Glomerular visceral epithelial cell (primary cell): Measurements from ENCODE around the gene KDM4B.

Experiments
- DNase-seq: peaks from one replicate; pipeline ENCODE4 v3.0.0-alpha.2; 2016; ENCODE audit errors: extremely low spot score

Gene KDM4B

GRCh38 chr19:5104871-5105351, 136.0 kb downstream of the KDM4B start:
- no peak for DNase-seq

GRCh38 chr19:5106191-5106726, 137.3 kb downstream of the KDM4B start:
- no peak for DNase-seq

GRCh38 chr19:5106971-5107370, 138.1 kb downstream of the KDM4B start:
- DNase-seq: no peak

GRCh38 chr19:5107432-5108122, 138.7 kb downstream of the KDM4B start:
- DNase-seq: no peak

- DNase-seq: no peak
These were observed 139.2 kb downstream of the KDM4B start for GRCh38 chr19:5108123-5108596.

GRCh38 chr19:5108866-5109265, 140.0 kb downstream of the KDM4B start:
- no peak for DNase-seq

GRCh38 chr19:5109560-5109959, 140.6 kb downstream of the KDM4B start:
- no peak for DNase-seq

GRCh38 chr19:5110546-5110945, 141.6 kb downstream of the KDM4B start:
- DNase-seq: no peak

- DNase-seq: no peak
These were observed 142.1 kb downstream of the KDM4B start for GRCh38 chr19:5111051-5111450.

- no peak for DNase-seq
These were observed 143.3 kb downstream of the KDM4B start for GRCh38 chr19:5112175-5112574.

- DNase-seq: no peak
These were observed 144.0 kb downstream of the KDM4B start for GRCh38 chr19:5112681-5113575.

GRCh38 chr19:5113633-5114586, 145.0 kb downstream of the KDM4B start:
- no peak for DNase-seq

GRCh38 chr19:5114727-5115126, 145.8 kb downstream of the KDM4B start:
- DNase-seq: no peak

- DNase-seq: no peak
These were observed 146.4 kb downstream of the KDM4B start for GRCh38 chr19:5115351-5115750.

GRCh38 chr19:5115771-5116202, 146.9 kb downstream of the KDM4B start:
- DNase-seq: no peak

GRCh38 chr19:5116292-5116691, 147.4 kb downstream of the KDM4B start:
- no peak for DNase-seq

- DNase-seq: no peak
These were observed 148.5 kb downstream of the KDM4B start for GRCh38 chr19:5117421-5117820.

GRCh38 chr19:5118026-5118425, 149.1 kb downstream of the KDM4B start:
- DNase-seq: no peak

- DNase-seq: no peak
These were observed 150.5 kb downstream of the KDM4B start for GRCh38 chr19:5119297-5119998.

GRCh38 chr19:5120321-5120720, 151.4 kb downstream of the KDM4B start:
- DNase-seq: no peak

GRCh38 chr19:5120833-5121232, 151.9 kb downstream of the KDM4B start:
- no peak for DNase-seq
